ENCODE data around the gene SRXN1. TPM values are rescaled to one million over a fixed set of nuclear protein-coding genes. Genes with fewer than 3 reads are reported as not detected.

The SRXN1 gene
- total and polyA plus RNA-seq, 9 of the 15 experiments (the other 6 are each of a cell fraction or from before 2014, with no cell fraction given), result 6.8 to 36.4 (median 21.6) TPM

- FAIRE-seq (no peak), DNase-seq (ENCODE audit: extremely low read depth in 1 of 4, low spot score in 3 of 4) (no peak), ATAC-seq (no peak)
- H3K4me3 ChIP-seq, result no peak overlapping the region
- TF ChIP-seq PHTF2 (CRISPR knock-in tag; IDR thresholded peaks at IDR 0.05) (no peak), SMARCC2 (IDR thresholded peaks at IDR 0.05; ENCODE audit: low read depth) (no peak), FOSL1 (tag; conservative IDR thresholded peaks at IDR 0.05) (no peak), ZNF274 (IDR thresholded peaks at IDR 0.05; ENCODE audit: borderline replicate concordance, low read depth, low read length) (no peak), ZNF830 (CRISPR knock-in tag; IDR thresholded peaks at IDR 0.05) (no peak)
- H2AFZ ChIP-seq (ENCODE audit: low read depth, low read length), result no peak overlapping the region
- no peaks in the 10 kb centered on the region for H4K20me1 ChIP-seq (replicated peaks; ENCODE audit: control insufficient read depth, insufficient read depth, low read length)
- H3K4me1 ChIP-seq (replicated peaks in 1 of 2; ENCODE audit: control insufficient read depth in 2 of 2, insufficient read depth in 2 of 2, low read length in 2 of 2), result peaks cover 13 to 39% of the 10 kb centered on the region in 2 experiments; a peak in 4 of 5 replicates
- ChIA-PET CTCF (ENCODE audit: low intra/inter-chr PET ratio) (no interaction called here), POLR2A (interaction anchor here (0.6 to 0.8 kb wide), 2 partner anchors 15 to 95 kb away, joined by 3 read pairs; no protein-coding TSS in a partner anchor)
- no peak overlapping the region for H3K9ac ChIP-seq (ENCODE audit: insufficient read depth in 1 of 2, low read depth in 2 of 2, low read length in 2 of 2)
- no peak overlapping the region for H3K4me2 ChIP-seq (ENCODE audit: insufficient read depth, low read length)
- 32% methylated on average over 3 of the region's 5 CpGs for WGBS (ENCODE audit: insufficient coverage, low coverage, missing lambda C conversion rate)
- no peaks in the 10 kb centered on the region for H3K9me3 ChIP-seq (replicated peaks; ENCODE audit: control insufficient read depth, insufficient read depth, low read depth, low read length)
- H3K36me3 ChIP-seq (ENCODE audit: control insufficient read depth, insufficient read depth, low read length), result no peaks in the 10 kb centered on the region
- no peaks in the 10 kb centered on the region; a peak in 1 of 5 replicates for H3K27me3 ChIP-seq (ENCODE audit: control insufficient read depth in 2 of 2, insufficient read depth in 2 of 2, low read length in 2 of 2)
- H3K9me1 ChIP-seq (ENCODE audit: control insufficient read depth, insufficient read depth, low read length), result no peaks in the 10 kb centered on the region
- no peak overlapping the region for H3K27ac ChIP-seq (ENCODE audit: extremely low read depth, low read depth, low read length)
- H3K79me2 ChIP-seq (ENCODE audit: control insufficient read depth, insufficient read depth, low read length), result no peaks in the 10 kb centered on the region; the same call in 2 of the 3 replicates
- in situ Hi-C loops (cut with MboI) (no loop called here), intact Hi-C loops (cut with micrococcal nuclease) (no loop called here)
- no TSS peak for BruUV-seq (replicated peaks)
Observed at GRCh38 chr20:677957-678356, 25.0 kb upstream of the SRXN1 start.

DNA sequence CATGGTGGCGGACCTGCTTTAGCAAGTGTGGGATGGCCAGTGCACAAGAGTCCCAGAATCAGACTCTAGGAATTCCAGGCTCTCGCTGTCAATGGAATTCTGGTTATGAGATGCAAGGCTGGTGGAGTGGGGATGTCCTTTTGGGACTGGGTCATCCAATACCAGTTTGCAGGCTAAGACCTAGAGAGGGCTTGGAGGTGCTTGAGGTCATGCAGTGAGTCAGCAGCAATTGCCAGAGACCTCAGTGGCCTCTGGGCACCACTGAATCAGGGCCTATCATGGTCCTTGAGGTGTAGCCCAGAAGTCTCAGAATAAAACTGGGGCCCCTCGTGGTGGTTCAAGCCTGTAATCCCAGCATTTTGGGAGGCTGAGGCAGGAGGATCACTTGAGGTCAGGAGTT lies 24.0 kb upstream of the SRXN1 start:
- no peaks in the 10 kb centered on the region for H3K36me3 ChIP-seq (ENCODE audit: control insufficient read depth, insufficient read depth, low read length)
- H3K9me1 ChIP-seq (ENCODE audit: control insufficient read depth, insufficient read depth, low read length), result no peaks in the 10 kb centered on the region
- DNase-seq (ENCODE audit: extremely low read depth in 1 of 4, low spot score in 3 of 4), result peak in 3 of 4 experiments; percentile 20 to 48 (median 22)
- H4K20me1 ChIP-seq (replicated peaks; ENCODE audit: control insufficient read depth, insufficient read depth, low read length), result no peaks in the 10 kb centered on the region
- no peaks in the 10 kb centered on the region; the same call in 2 of the 3 replicates for H3K79me2 ChIP-seq (ENCODE audit: control insufficient read depth, insufficient read depth, low read length)
- no TSS peak for BruUV-seq (replicated peaks)
- ChIA-PET POLR2A (no interaction called here), CTCF (ENCODE audit: low intra/inter-chr PET ratio) (no interaction called here)
- no peak overlapping the region for H2AFZ ChIP-seq (ENCODE audit: low read depth, low read length)
- peak overlapping the region in 1 of 2 experiments; percentile 69; a peak in 1 of 4 replicates for H3K9ac ChIP-seq (ENCODE audit: insufficient read depth in 1 of 2, low read depth in 2 of 2, low read length in 2 of 2)
- in situ Hi-C loops (cut with MboI) (no loop called here), intact Hi-C loops (cut with micrococcal nuclease) (no loop called here)
- H3K4me3 ChIP-seq, result no peak overlapping the region
- 0 out of 3 replicates have a peak, but pooled peaks have one; percentile 10 for ATAC-seq
- no peak overlapping the region for H3K4me2 ChIP-seq (ENCODE audit: insufficient read depth, low read length)
- 48% methylated on average over 2 of the region's 3 CpGs for WGBS (ENCODE audit: insufficient coverage, low coverage, missing lambda C conversion rate)
- no peak for FAIRE-seq
- peaks cover 19 to 47% of the 10 kb centered on the region in 2 experiments for H3K4me1 ChIP-seq (replicated peaks in 1 of 2; ENCODE audit: control insufficient read depth in 2 of 2, insufficient read depth in 2 of 2, low read length in 2 of 2)
- H3K9me3 ChIP-seq (replicated peaks; ENCODE audit: control insufficient read depth, insufficient read depth, low read depth, low read length), result no peaks in the 10 kb centered on the region
- H3K27me3 ChIP-seq (ENCODE audit: control insufficient read depth in 2 of 2, insufficient read depth in 2 of 2, low read length in 2 of 2), result no peaks in the 10 kb centered on the region; a peak in 1 of 5 replicates
- no peak overlapping the region for H3K27ac ChIP-seq (ENCODE audit: extremely low read depth, low read depth, low read length)
- TF ChIP-seq MCM7 (IDR thresholded peaks at IDR 0.05) (no peak), PTRF (tag; IDR thresholded peaks at IDR 0.05) (no peak), CREB3 (tag; conservative IDR thresholded peaks at IDR 0.05; ENCODE audit: low read depth) (no peak), FOS (IDR thresholded peaks at IDR 0.05; ENCODE audit: extremely low read depth, insufficient read length) (no peak), ETV5 (CRISPR knock-in tag; IDR thresholded peaks at IDR 0.05; ENCODE audit: low read depth) (no peak), HMG20A (CRISPR knock-in tag; conservative IDR thresholded peaks at IDR 0.05) (no peak), EHMT2 (IDR thresholded peaks at IDR 0.05) (peak; percentile 28; the same call in 1 of the 2 replicates), JUN (IDR thresholded peaks at IDR 0.05; ENCODE audit: borderline replicate concordance, low read depth, low read length) (no peak), JUN (CRISPR knock-in tag; IDR thresholded peaks at IDR 0.05; ENCODE audit: borderline replicate concordance) (no peak), NBN (IDR thresholded peaks at IDR 0.05; ENCODE audit: low read depth) (no peak)
- TF ChIP-seq, protein P1, sequence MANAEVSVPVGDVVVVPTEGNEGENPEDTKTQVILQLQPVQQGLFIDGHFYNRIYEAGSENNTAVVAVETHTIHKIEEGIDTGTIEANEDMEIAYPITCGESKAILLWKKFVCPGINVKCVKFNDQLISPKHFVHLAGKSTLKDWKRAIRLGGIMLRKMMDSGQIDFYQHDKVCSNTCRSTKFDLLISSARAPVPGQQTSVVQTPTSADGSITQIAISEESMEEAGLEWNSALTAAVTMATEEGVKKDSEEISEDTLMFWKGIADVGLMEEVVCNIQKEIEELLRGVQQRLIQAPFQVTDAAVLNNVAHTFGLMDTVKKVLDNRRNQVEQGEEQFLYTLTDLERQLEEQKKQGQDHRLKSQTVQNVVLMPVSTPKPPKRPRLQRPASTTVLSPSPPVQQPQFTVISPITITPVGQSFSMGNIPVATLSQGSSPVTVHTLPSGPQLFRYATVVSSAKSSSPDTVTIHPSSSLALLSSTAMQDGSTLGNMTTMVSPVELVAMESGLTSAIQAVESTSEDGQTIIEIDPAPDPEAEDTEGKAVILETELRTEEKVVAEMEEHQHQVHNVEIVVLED (CRISPR knock-in tag; IDR thresholded peaks at IDR 0.05), result no peak

Measured in K562 (cell line).